Mesothelial cell of epicardium (in vitro differentiated cells): Measurements from ENCODE around the gene ACVR2A. TPM values are rescaled to one million over a fixed set of nuclear protein-coding genes. Genes with fewer than 3 reads are reported as not detected.
A peak's percentile ranks its signal among the peaks of the same experiment; 100 is the strongest.

Experiments
- DNase-seq, 2 experiments: peaks; one replicate each; pipeline ENCODE4 v3.0.0; 2021; ENCODE audit warnings: low spot score in 2 of 2; ENCODE audit not compliant: unreplicated experiment in 2 of 2
- H3K27ac Mint-ChIP-seq: 2 replicates; pipeline ENCODE4 v1.8.0; 2021; ENCODE audit warnings: mixed read lengths
- H3K27me3 Mint-ChIP-seq: 2 replicates; pipeline ENCODE4 v1.8.0; 2021; ENCODE audit warnings: low read depth, mixed read lengths
- H3K36me3 Mint-ChIP-seq: 2 replicates; pipeline ENCODE4 v1.8.0; 2021; ENCODE audit warnings: mixed read lengths
- H3K4me1 Mint-ChIP-seq: 2 replicates; pipeline ENCODE4 v1.8.0; 2021; ENCODE audit warnings: mixed read lengths
- H3K4me3 Mint-ChIP-seq: 2 replicates; pipeline ENCODE4 v1.8.0; 2021; ENCODE audit warnings: mild to moderate bottlenecking, moderate library complexity, mixed read lengths
- H3K9me3 Mint-ChIP-seq: 2 replicates; pipeline ENCODE4 v1.8.0; 2021; ENCODE audit warnings: mixed read lengths
- total RNA-seq: library from RNA; stranded (reverse); gene quantifications from 3 replicates; pipeline ENCODE4 v1.2.1, GENCODE V29; 2021
- TF ChIP-seq, protein P1 (sequence below): fragments of 200-600 bp; sonication (generic); IDR thresholded peaks from one replicate; pipeline ENCODE4 v1.5.0; 2021; ENCODE audit warnings: antibody characterized with exemption; ENCODE audit not compliant: unreplicated experiment

Gene ACVR2A
- total RNA-seq, 1 donor from 2014 or later, result 33.3 TPM

DNA sequence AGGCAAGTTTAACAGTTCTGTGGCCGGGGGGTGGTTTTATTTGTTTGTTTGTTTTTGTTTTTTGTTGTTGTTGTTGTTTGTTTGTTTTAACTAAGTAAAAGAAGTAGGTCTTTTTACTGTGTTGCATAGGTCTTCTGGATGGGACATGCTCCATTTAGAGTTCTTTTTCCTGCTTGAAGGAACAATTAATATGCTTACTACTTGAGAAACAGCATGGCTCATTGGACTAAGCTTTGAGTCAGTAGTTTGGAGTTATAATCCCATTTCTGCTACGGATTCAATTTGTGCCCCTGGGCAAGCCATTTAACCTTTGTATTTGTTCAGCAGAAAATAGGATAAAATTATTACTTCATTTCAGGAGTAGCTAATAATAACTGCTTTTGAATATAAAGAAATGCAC, 8.7 kb upstream of the ACVR2A start:
- no peaks in the 10 kb centered on the region for H3K36me3 Mint-ChIP-seq
- no peak overlapping the region for H3K4me3 Mint-ChIP-seq
- peaks cover 5% of the 10 kb centered on the region for H3K9me3 Mint-ChIP-seq
- no peaks in the 10 kb centered on the region for H3K4me1 Mint-ChIP-seq
- H3K27me3 Mint-ChIP-seq, result no peaks in the 10 kb centered on the region
- no peak overlapping the region for H3K27ac Mint-ChIP-seq
- DNase-seq, result no peak
- TF ChIP-seq, protein P1, sequence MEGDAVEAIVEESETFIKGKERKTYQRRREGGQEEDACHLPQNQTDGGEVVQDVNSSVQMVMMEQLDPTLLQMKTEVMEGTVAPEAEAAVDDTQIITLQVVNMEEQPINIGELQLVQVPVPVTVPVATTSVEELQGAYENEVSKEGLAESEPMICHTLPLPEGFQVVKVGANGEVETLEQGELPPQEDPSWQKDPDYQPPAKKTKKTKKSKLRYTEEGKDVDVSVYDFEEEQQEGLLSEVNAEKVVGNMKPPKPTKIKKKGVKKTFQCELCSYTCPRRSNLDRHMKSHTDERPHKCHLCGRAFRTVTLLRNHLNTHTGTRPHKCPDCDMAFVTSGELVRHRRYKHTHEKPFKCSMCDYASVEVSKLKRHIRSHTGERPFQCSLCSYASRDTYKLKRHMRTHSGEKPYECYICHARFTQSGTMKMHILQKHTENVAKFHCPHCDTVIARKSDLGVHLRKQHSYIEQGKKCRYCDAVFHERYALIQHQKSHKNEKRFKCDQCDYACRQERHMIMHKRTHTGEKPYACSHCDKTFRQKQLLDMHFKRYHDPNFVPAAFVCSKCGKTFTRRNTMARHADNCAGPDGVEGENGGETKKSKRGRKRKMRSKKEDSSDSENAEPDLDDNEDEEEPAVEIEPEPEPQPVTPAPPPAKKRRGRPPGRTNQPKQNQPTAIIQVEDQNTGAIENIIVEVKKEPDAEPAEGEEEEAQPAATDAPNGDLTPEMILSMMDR, result no peak

DNA sequence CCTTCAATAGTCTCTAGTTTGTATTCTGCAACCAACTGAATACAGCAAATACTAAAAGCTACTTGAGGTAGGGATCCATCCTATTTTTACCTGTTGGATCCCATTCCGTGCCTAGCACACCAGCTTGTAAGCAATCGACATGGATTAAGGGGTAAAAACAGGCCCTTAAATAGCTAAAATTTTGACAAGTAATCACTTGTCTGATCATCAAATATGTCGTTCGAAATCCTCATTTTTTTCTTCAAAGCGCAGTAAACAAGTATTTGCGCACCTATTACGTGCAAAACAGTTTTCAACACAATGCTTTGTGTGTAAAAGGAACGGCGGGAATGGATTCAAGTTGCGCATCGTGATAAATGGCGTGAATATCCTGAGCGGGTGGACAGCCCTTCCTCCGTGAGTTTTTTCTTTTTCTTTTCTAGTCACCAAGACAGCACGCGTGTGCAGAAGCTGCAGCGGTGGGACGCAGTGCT, 1.4 kb upstream of the ACVR2A start:
- peaks cover 34% of the 10 kb centered on the region for H3K4me1 Mint-ChIP-seq

DNA sequence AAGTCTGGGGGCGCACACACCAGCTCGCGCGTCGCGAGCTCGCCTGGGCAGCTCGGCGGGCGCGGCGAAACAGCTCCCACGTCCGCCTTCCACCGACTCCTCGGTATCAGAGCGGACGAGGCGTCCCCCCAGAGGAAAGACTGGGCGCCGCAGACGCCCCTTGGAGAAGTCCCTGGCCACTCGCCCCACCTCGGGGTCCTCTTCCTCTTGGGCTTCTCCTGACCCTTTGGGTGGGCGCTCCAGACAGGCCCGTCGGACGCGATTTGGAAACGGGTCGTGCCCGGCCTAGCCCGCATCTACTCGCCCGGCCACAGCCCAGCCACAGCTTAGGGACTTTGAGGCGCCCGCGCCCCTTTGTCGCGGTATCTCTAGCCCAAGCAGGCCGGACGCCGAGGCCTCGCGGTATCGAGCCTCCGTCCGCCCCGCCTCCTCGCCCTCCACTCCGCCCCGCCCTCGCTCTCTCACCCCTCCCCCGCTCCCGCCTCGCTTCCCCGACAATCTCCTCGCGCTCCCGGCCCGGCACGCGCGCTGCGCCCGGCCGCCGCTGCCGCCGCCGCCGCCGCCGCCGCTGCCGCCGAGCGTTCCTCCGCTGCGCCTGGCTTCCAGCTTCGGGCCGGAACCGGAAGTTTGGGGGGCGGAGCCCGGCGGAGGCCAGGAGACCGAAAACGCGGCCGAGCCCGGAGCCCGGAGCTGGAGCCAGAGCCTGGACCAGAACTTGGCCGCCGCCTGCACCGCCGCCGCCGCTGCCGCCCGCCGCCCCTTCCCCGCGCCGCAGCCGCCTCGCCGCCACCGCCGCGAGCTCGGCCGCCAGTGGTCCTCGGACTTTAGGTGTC, 749 bp upstream of the ACVR2A start:
- Mint-ChIP-seq H3K27me3 (peaks cover 1% of the 10 kb centered on the region), H3K27ac (peak overlapping the region; percentile 97), H3K4me1 (peaks cover 34% of the 10 kb centered on the region), H3K36me3 (no peaks in the 10 kb centered on the region), H3K4me3 (peak overlapping the region; percentile 97), H3K9me3 (no peaks in the 10 kb centered on the region)
- TF ChIP-seq, protein P1, result no peak
- DNase-seq, result peak; percentile 89 to 95

More for the DNA sequence above, 1.4 kb upstream of the ACVR2A start:
- Mint-ChIP-seq H3K27ac (peak overlapping the region; percentile 97), H3K4me3 (peak overlapping the region; percentile 97), H3K36me3 (no peaks in the 10 kb centered on the region), H3K9me3 (no peaks in the 10 kb centered on the region), H3K27me3 (peaks cover 1% of the 10 kb centered on the region)
- DNase-seq, result no peak
- TF ChIP-seq, protein P1, result no peak

DNA sequence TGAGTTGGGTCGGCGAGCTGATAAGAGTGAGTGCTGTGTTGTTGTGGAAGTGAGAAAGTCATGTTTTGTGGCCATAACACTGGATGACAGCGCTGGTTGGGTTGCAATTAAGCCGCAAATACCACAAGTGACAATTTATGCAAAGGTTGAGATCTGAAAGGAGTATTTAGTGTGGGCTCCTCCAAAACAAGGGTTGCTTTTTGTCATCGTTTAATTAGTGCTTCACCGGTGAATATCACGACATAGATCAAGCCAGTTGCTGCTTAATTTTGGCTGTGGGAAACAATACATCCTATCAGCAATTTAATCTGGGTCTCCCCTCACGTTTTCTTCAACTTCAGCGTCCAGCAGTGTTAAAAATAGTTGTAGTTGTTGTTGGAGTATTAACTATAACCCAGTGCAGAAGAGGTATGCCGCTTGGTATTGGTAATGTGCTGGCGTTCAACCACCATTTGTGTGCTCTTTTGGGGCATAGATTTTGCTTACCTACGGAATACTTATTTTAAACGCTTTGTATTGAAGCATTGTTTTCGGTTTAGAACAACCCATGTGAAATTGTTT, 662 bp downstream of the ACVR2A start:
- TF ChIP-seq, protein P1, result no peak
- no peaks in the 10 kb centered on the region for H3K36me3 Mint-ChIP-seq
- no peaks in the 10 kb centered on the region for H3K9me3 Mint-ChIP-seq
- peak overlapping the region; percentile 97 for H3K4me3 Mint-ChIP-seq
- peak overlapping the region; percentile 89 for H3K27ac Mint-ChIP-seq
- peaks cover 1% of the 10 kb centered on the region for H3K27me3 Mint-ChIP-seq
- no peak for DNase-seq
- H3K4me1 Mint-ChIP-seq, result peaks cover 46% of the 10 kb centered on the region

DNA sequence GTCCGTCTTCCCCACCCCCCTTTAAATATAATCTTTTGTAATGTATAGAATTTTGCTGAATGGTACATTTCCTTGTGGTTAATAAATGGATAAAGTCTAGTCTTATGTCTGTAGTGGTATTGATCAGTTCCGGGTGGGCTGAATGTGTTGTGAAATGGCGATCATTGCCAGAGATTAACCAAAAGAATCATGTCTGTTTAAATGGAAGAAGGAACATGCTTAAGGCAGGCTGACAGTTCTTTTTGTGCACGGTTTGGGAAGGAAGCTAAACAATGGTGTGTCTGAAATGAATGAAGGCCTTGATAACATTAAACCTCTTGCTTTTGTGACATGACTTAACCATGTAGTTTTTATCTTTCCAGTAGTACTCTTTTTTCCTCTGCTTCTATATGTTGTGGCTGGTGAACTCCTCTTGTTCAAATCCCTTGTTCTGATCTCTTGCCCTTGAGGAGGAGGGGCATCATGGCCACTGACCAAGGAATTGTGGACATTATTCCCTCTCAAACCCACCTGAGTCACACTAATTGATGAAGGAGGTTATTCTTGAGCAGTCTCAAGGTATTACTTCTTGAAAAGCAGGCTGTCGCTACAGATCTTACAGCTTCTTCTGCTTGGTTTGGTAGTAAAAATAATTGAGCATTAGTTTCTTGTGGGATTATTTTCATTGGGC, 1.7 kb downstream of the ACVR2A start:
- Mint-ChIP-seq H3K4me3 (peak overlapping the region; percentile 97), H3K27me3 (peaks cover 1% of the 10 kb centered on the region), H3K4me1 (peaks cover 50% of the 10 kb centered on the region), H3K36me3 (no peaks in the 10 kb centered on the region), H3K27ac (peak overlapping the region; percentile 22), H3K9me3 (no peaks in the 10 kb centered on the region)
- TF ChIP-seq, protein P1, result no peak
- no peak for DNase-seq
